ENCODE measurements around the gene EYS. TPM values are rescaled to one million over a fixed set of nuclear protein-coding genes. Genes with fewer than 3 reads are reported as not detected.
A peak's percentile ranks its signal among the peaks of the same experiment; 100 is the strongest.

The EYS gene
- total and polyA plus RNA-seq, 2 of the 13 experiments (the other 11 are each of a cell fraction or from before 2014, with no cell fraction given), result 0.04 to 0.07 TPM

DNA sequence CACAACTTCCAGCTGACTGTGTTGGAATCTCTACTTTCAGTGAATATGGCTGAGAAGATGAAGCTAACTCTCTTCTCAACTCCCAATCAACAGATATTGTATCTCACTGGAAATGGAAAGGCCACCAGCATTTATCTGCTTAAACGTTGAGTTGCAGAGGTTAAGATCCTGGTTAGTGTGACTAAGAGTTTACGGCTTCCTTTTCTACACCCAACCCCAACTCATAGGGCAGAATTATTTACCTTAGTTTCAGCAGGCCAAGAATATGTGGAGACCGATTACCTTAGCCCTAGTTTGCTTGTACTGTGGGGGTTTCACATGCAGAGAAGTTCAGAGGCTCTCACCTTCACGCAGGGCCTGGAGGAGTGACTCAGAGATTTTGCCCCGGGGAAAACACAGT is 1026.6 kb downstream of the EYS start:
- Histone ChIP-seq H3K9ac (ENCODE audit: insufficient read depth, low read depth, low read length) (no peak overlapping the region), H3K27ac (ENCODE audit: extremely low read length, insufficient read depth, low read length) (no peak overlapping the region), H2AFZ (ENCODE audit: low read length) (peak overlapping the region; percentile 13), H4K20me1 (ENCODE audit: insufficient read depth, low read length) (no peaks in the 10 kb centered on the region), H3K27me3 (ENCODE audit: control insufficient read depth in 1 of 2, insufficient read depth in 2 of 2, low read length in 2 of 2) (no peaks in the 10 kb centered on the region), H3K4me1 (ENCODE audit: insufficient read depth, low read length) (no peaks in the 10 kb centered on the region), H3K36me3 (replicated peaks in 1 of 2; ENCODE audit: control insufficient read depth in 1 of 2, insufficient read depth in 2 of 2, low read length in 2 of 2) (no peaks in the 10 kb centered on the region), H3K79me2 (ENCODE audit: insufficient read depth, low read length) (no peaks in the 10 kb centered on the region), H3K4me2 (ENCODE audit: low read depth, low read length) (no peak overlapping the region), H3K9me3 (ENCODE audit: low read length) (no peaks in the 10 kb centered on the region), H3K4me3 (replicated peaks in 1 of 3; ENCODE audit: insufficient read depth in 1 of 3, low read depth in 2 of 3, low read length in 3 of 3) (no peak overlapping the region)
- intact Hi-C loops (cut with micrococcal nuclease; ENCODE audit: unreplicated experiment) (no loop called here), in situ Hi-C loops (cut with HindIII; ENCODE audit: extremely low pct_ligation_motif_present, low pct_unique_long_range_greater_than_20kb) (no loop called here)
- DNase-seq (ENCODE audit: low spot score), result no peak
- ChIA-PET CTCF (ENCODE audit: low intra/inter-chr PET ratio, low total read pairs) (no interaction called here), POLR2A (no interaction called here)
- FAIRE-seq, result no peak
- ATAC-seq, result no peak
- no TSS peak for BruUV-seq (replicated peaks)
- 24% methylated on average over 5 of the region's 5 CpGs for WGBS (ENCODE audit: low lambda C conversion rate)
- TF ChIP-seq ZNF343 (CRISPR knock-in tag; IDR thresholded peaks at IDR 0.05) (no peak), KAT2B (IDR thresholded peaks at IDR 0.05; ENCODE audit: borderline replicate concordance, low read depth, low read length) (no peak), ZNF780A (CRISPR knock-in tag; IDR thresholded peaks at IDR 0.05) (no peak)
- TF ChIP-seq, protein P1, sequence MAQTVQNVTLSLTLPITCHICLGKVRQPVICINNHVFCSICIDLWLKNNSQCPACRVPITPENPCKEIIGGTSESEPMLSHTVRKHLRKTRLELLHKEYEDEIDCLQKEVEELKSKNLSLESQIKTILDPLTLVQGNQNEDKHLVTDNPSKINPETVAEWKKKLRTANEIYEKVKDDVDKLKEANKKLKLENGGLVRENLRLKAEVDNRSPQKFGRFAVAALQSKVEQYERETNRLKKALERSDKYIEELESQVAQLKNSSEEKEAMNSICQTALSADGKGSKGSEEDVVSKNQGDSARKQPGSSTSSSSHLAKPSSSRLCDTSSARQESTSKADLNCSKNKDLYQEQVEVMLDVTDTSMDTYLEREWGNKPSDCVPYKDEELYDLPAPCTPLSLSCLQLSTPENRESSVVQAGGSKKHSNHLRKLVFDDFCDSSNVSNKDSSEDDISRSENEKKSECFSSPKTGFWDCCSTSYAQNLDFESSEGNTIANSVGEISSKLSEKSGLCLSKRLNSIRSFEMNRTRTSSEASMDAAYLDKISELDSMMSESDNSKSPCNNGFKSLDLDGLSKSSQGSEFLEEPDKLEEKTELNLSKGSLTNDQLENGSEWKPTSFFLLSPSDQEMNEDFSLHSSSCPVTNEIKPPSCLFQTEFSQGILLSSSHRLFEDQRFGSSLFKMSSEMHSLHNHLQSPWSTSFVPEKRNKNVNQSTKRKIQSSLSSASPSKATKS (CRISPR knock-in tag; IDR thresholded peaks at IDR 0.05), result no peak
- TF ChIP-seq, protein P2, sequence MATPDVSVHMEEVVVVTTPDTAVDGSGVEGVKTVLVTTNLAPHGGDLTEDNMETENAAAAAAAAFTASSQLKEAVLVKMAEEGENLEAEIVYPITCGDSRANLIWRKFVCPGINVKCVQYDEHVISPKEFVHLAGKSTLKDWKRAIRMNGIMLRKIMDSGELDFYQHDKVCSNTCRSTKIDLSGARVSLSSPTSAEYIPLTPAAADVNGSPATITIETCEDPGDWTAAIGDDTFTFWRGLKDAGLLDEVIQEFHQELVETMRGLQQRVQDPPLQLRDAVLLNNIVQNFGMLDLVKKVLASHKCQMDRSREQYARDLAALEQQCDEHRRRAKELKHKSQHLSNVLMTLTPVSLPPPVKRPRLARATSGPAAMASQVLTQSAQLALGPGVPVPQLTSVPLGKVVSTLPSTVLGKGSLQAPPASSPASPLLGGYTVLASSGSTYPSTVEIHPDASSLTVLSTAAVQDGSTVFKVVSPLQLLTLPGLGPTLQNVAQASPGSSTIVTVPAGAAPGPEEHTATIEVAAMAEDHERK (CRISPR knock-in tag; IDR thresholded peaks at IDR 0.05; ENCODE audit: low read depth), result no peak

DNA sequence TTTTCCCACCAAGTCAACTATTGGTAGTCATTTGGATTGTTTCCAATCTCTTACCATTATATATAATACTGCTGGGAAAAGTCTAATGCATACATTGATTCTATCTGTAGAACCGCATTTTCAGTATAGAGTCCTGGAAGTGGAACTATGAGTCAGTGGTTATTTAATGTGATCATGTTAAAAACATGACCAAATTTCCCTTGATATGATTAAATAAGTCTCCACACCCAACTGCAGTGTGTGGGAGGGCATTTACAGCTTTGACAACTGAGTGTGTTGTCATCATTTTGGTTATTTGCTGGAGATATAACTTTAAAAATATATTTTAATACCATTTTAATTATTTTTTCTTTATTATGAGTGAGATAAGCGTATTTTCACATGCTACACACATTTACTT is 1027.6 kb downstream of the EYS start:
- ATAC-seq (no peak), FAIRE-seq (no peak), DNase-seq (ENCODE audit: low spot score) (no peak)
- ChIA-PET POLR2A (no interaction called here), CTCF (ENCODE audit: low intra/inter-chr PET ratio, low total read pairs) (no interaction called here)
- no TSS peak for BruUV-seq (replicated peaks)
- Histone ChIP-seq H3K9me3 (ENCODE audit: low read length) (no peaks in the 10 kb centered on the region), H3K4me3 (replicated peaks in 1 of 3; ENCODE audit: insufficient read depth in 1 of 3, low read depth in 2 of 3, low read length in 3 of 3) (no peak overlapping the region), H3K4me1 (ENCODE audit: insufficient read depth, low read length) (no peaks in the 10 kb centered on the region), H3K36me3 (replicated peaks in 1 of 2; ENCODE audit: control insufficient read depth in 1 of 2, insufficient read depth in 2 of 2, low read length in 2 of 2) (no peaks in the 10 kb centered on the region), H3K4me2 (ENCODE audit: low read depth, low read length) (no peak overlapping the region), H3K27ac (ENCODE audit: extremely low read length, insufficient read depth, low read length) (no peak overlapping the region), H3K79me2 (ENCODE audit: insufficient read depth, low read length) (no peaks in the 10 kb centered on the region), H3K27me3 (ENCODE audit: control insufficient read depth in 1 of 2, insufficient read depth in 2 of 2, low read length in 2 of 2) (no peaks in the 10 kb centered on the region), H3K9ac (ENCODE audit: insufficient read depth, low read depth, low read length) (no peak overlapping the region), H4K20me1 (ENCODE audit: insufficient read depth, low read length) (no peaks in the 10 kb centered on the region), H2AFZ (ENCODE audit: low read length) (no peak overlapping the region)
- in situ Hi-C loops (cut with HindIII; ENCODE audit: extremely low pct_ligation_motif_present, low pct_unique_long_range_greater_than_20kb) (no loop called here), intact Hi-C loops (cut with micrococcal nuclease; ENCODE audit: unreplicated experiment) (no loop called here)
- 2% methylated on average over 2 of the region's 2 CpGs for WGBS (ENCODE audit: low lambda C conversion rate)
- no peak for TF ChIP-seq NPAS2 (CRISPR knock-in tag; IDR thresholded peaks at IDR 0.05; ENCODE audit: borderline replicate concordance)
- no peak for TF ChIP-seq GTF2F1 (IDR thresholded peaks at IDR 0.05; ENCODE audit: low read length)
- TF ChIP-seq PHF5A (CRISPR knock-in tag; IDR thresholded peaks at IDR 0.05; ENCODE audit: low read depth, unreplicated experiment), result no peak
- no peak for TF ChIP-seq HDAC1 (CRISPR knock-in tag; IDR thresholded peaks at IDR 0.05)
- no peak for TF ChIP-seq DR1 (CRISPR knock-in tag; IDR thresholded peaks at IDR 0.05)
- no peak for TF ChIP-seq ZNF292 (CRISPR knock-in tag; IDR thresholded peaks at IDR 0.05; ENCODE audit: borderline replicate concordance, low read depth)
- TF ChIP-seq, protein P3, sequence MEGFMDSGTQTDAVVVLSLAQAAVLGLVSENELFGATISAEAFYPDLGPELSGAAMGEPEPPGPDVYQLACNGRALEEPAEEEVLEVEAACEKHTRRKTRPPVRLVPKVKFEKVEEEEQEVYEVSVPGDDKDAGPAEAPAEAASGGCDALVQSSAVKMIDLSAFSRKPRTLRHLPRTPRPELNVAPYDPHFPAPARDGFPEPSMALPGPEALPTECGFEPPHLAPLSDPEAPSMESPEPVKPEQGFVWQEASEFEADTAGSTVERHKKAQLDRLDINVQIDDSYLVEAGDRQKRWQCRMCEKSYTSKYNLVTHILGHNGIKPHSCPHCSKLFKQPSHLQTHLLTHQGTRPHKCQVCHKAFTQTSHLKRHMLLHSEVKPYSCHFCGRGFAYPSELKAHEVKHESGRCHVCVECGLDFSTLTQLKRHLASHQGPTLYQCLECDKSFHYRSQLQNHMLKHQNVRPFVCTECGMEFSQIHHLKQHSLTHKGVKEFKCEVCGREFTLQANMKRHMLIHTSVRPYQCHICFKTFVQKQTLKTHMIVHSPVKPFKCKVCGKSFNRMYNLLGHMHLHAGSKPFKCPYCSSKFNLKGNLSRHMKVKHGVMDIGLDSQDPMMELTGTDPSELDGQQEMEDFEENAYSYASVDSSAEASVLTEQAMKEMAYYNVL (CRISPR knock-in tag; IDR thresholded peaks at IDR 0.05; ENCODE audit: borderline replicate concordance), result no peak
- no peak for TF ChIP-seq ZSCAN30 (CRISPR knock-in tag; IDR thresholded peaks at IDR 0.05)
- TF ChIP-seq ZNF496 (CRISPR knock-in tag; IDR thresholded peaks at IDR 0.05; ENCODE audit: insufficient replicate concordance), result no peak
- no peak for TF ChIP-seq ZBTB1 (CRISPR knock-in tag; IDR thresholded peaks at IDR 0.05; ENCODE audit: borderline replicate concordance)

All from HepG2 (cell line).